ENCODE results near the gene PLXND1.

DNA sequence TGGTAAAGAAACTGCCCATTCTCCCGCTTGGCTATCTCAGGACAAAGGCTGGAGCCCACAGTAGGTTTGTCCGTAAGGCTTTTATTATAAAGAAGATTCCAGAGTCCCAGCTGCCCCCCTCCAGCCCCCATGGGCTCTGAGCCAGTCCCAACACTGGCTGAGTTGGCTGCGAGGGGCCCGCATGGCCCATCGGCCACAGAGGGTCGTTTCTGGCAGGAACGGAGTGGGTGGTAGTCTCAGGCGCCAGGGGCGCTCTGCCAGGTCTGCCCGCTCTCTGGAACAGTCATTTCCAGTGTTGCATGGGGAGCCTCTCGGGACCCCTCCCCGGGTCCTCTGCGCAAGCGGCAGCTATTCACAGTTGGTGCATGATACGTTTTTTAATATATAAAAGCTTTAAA, 51.3 kb downstream of the PLXND1 start:
- no peak for TF ChIP-seq CTCF (IDR thresholded peaks at IDR 0.05; ENCODE audit: low read depth, low read length)
- TF ChIP-seq EZH2phosphoT487 (IDR thresholded peaks at IDR 0.05; ENCODE audit: low read depth): no peak
